GM18499 (cell line): ENCODE measurements around the gene MYL5.
"Not testable (repeated sequence)": the region's sequence is repeated elsewhere in the genome, so short reads cannot be mapped to it uniquely, and the experiment has no call there.

Experiments
- ATAC-seq: cut with Tn5 transposase; IDR thresholded peaks from one replicate; pipeline ENCODE4 v1.9.1; 2021; ENCODE audit warnings: moderate number of reproducible peaks; ENCODE audit not compliant: insufficient read depth, unreplicated experiment

The MYL5 gene

GRCh38 chr4:674172-675035 lies at the start of gene MYL5, which contains the start of gene ATP5ME:
MYL5 (plus strand) TSS chr4:674542; CDS start chr4:678027, 3,485 bp downstream.
ATP5ME (minus strand) TSS chr4:674276; CDS start chr4:674247, 29 bp downstream.
- peak; percentile 66 for ATAC-seq

- no peak for ATAC-seq
These were observed 49.4 kb upstream of the MYL5 start, which contains the start of gene PDE6B for GRCh38 chr4:624705-625590. PDE6B (plus strand) TSS chr4:625573; CDS start chr4:625627, 54 bp downstream.

- no peak for ATAC-seq
These were observed 48.6 kb upstream of the MYL5 start for GRCh38 chr4:625631-626161.

GRCh38 chr4:626201-627091 lies 47.9 kb upstream of the MYL5 start:
- ATAC-seq = no peak

GRCh38 chr4:627347-628125 lies 46.8 kb upstream of the MYL5 start:
- ATAC-seq = no peak

GRCh38 chr4:628311-628741 lies 46.0 kb upstream of the MYL5 start:
- ATAC-seq = no peak

GRCh38 chr4:628821-629635 lies 45.3 kb upstream of the MYL5 start:
- no peak for ATAC-seq

- no peak for ATAC-seq
These were observed 44.8 kb upstream of the MYL5 start for GRCh38 chr4:629636-629914.

- no peak for ATAC-seq
These were observed 44.3 kb upstream of the MYL5 start for GRCh38 chr4:629915-630641.

GRCh38 chr4:630656-631055 lies 43.7 kb upstream of the MYL5 start:
- no peak for ATAC-seq

- ATAC-seq = no peak
These were observed 42.0 kb upstream of the MYL5 start for GRCh38 chr4:632196-632790.

- ATAC-seq = no peak
These were observed 41.4 kb upstream of the MYL5 start for GRCh38 chr4:632926-633325.

GRCh38 chr4:633406-633805 lies 40.9 kb upstream of the MYL5 start:
- no peak for ATAC-seq

GRCh38 chr4:633976-634598 lies 40.3 kb upstream of the MYL5 start:
- ATAC-seq = no peak

GRCh38 chr4:634599-634985 lies 39.8 kb upstream of the MYL5 start:
- no peak for ATAC-seq

GRCh38 chr4:635066-635835 lies 39.1 kb upstream of the MYL5 start:
- not testable (repeated sequence) for ATAC-seq
